Hepatocyte (in vitro differentiated cells): ENCODE results near the gene RAB33A. TPM values are rescaled to one million over a fixed set of nuclear protein-coding genes. Genes with fewer than 3 reads are reported as not detected.

ENCODE experiments used
- polyA plus RNA-seq: library from polyadenylated mRNA; unstranded; fragments of >200 nt; fragmentation: Nextera tagmentation; extraction: Ambion mirVana; gene quantifications from 2 replicates; pipeline ENCODE4 v1.2.1, GENCODE V29; 2016
- total RNA-seq: library from RNA; depleted of rRNA; stranded (reverse); fragments of >200 nt; gene quantifications from 2 replicates; pipeline ENCODE4 v1.2.3, GENCODE V29; 2014

The RAB33A gene
- total and polyA plus RNA-seq, 2 experiments from 2014 or later = 3.0 to 11.2 TPM

Other genes with a start within 250 kb of the RAB33A start
- 3.0 and 3.4 TPM in 2 replicates for gene BCORL1, start 189.3 kb upstream of the RAB33A start, total RNA-seq
- 8.0 and 9.2 TPM in 2 replicates for gene BCORL1, start 189.3 kb upstream of the RAB33A start, polyA plus RNA-seq
- gene ELF4, start 61.5 kb upstream of the RAB33A start, total RNA-seq = 19.9 and 21.1 TPM in 2 replicates
- gene ELF4, start 61.5 kb upstream of the RAB33A start, polyA plus RNA-seq = 13.6 and 18.9 TPM in 2 replicates
- gene AIFM1, start 6.1 kb upstream of the RAB33A start, total RNA-seq = 54.9 and 60.0 TPM in 2 replicates
- 65.2 and 70.8 TPM in 2 replicates for gene AIFM1, start 6.1 kb upstream of the RAB33A start, polyA plus RNA-seq
- gene ZNF280C, start 96.9 kb downstream of the RAB33A start, total RNA-seq = 7.3 and 8.5 TPM in 2 replicates
- 2.7 and 3.2 TPM in 2 replicates for gene ZNF280C, start 96.9 kb downstream of the RAB33A start, polyA plus RNA-seq
- gene SLC25A14, start 168.0 kb downstream of the RAB33A start, total RNA-seq = 12.0 and 16.0 TPM in 2 replicates
- gene SLC25A14, start 168.0 kb downstream of the RAB33A start, polyA plus RNA-seq = 18.9 and 25.9 TPM in 2 replicates
- gene GPR119, start 213.7 kb downstream of the RAB33A start, total RNA-seq = 1.4 TPM in 1 of 2 replicates, not detected in the other
- gene GPR119, start 213.7 kb downstream of the RAB33A start, polyA plus RNA-seq = 0.39 and 0.51 TPM in 2 replicates
- gene RBMX2, start 230.0 kb downstream of the RAB33A start, total RNA-seq = 12.8 and 17.8 TPM in 2 replicates
- gene RBMX2, start 230.0 kb downstream of the RAB33A start, polyA plus RNA-seq = 15.3 and 16.0 TPM in 2 replicates